GM18868 (cell line): Measurements from ENCODE around the gene PWWP2A.
"Not testable (repeated sequence)": the region's sequence is repeated elsewhere in the genome, so short reads cannot be mapped to it uniquely, and the experiment has no call there.

Experiments used
- ATAC-seq: cut with Tn5 transposase; IDR thresholded peaks from one replicate; pipeline ENCODE4 v1.9.1; 2021; ENCODE audit warnings: mild to moderate bottlenecking, moderate library complexity; ENCODE audit not compliant: unreplicated experiment

The PWWP2A gene

GRCh38 chr5:160081495-160081894 is 37.8 kb downstream of the PWWP2A start:
- ATAC-seq: no peak

DNA sequence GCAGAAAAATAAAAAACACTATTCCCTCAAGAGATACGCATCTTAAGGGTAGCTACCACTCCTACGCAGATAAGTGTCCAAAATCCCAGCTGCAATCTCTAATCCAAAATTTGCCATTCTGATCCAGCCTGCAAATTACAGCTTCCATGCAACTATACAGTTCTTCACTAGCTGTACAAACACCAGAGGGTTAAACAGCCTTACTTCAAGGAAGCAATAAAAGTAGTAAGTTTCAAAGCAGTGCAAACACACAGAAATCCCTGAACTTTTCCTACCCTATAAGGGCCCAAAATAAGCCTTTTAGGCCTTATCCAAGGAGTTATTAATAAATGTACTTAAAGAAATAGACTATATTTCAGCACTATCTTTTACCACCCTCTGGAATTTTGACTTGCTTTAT is 39.5 kb downstream of the PWWP2A start:
- no peak for ATAC-seq

GRCh38 chr5:160076997-160077396 is 42.3 kb downstream of the PWWP2A start:
- ATAC-seq: no peak

DNA sequence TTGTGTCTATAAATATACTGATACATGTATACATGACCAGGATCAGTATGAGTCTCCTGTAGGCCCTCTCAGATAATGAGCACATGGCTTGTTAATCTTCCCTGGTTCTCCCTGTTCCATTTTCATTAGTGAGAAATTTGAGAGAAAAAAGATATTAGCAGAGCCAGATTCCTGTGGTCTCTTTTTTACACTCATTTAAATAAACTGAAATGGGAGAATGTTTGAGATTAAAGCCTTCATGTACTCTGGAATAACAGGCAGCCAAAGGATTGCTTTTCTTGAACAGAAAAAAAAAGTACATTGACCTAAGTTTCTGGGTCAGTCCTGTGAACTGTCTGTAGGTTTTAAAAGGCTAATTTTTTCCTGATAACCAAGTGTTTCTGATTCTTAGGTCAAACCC is 44.2 kb downstream of the PWWP2A start:
- ATAC-seq: no peak

DNA sequence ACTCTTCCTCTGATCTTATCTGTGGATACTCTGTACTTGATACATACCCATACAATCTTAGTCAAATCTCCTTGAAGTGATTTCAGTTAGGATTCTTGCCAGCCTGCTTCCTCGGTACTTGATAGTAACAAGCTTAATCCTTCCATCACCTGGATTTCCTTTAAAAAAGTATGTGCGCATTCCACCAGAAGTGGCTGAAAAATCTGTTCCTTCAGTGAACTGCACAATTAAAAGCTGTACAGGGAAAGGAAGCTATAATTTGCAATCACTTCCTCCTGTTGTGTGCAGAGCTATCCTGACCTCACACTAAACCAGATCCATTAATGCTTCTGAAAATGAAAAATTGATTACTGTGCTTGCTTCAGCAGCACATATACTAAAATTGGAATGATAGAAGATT is 47.3 kb downstream of the PWWP2A start:
- no peak for ATAC-seq

GRCh38 chr5:160071516-160071915 is 47.7 kb downstream of the PWWP2A start:
- no peak for ATAC-seq

GRCh38 chr5:160069120-160069519 is 50.1 kb downstream of the PWWP2A start:
- not testable (repeated sequence) for ATAC-seq

GRCh38 chr5:160064995-160065614 is 54.1 kb downstream of the PWWP2A start:
- ATAC-seq: no peak

DNA sequence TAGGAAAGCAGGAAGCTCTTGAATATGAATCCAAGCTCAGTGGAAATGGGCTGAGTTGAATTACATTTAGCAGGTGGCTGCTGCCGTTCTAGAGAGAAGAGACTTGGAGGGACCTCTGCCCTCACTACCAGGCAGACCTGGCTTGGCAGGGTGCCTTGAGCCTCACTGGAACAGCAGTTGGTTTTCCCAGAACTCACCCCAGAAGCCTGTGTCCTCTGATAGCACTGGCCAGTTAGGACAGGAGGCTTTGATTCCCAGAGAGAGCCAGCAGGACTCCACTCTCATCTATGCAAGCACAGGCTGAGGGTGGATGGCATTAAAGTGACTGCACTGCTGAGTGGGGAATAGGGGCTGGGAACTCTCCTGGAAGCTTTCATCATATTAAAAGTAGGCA is 54.8 kb downstream of the PWWP2A start:
- ATAC-seq: no peak

DNA sequence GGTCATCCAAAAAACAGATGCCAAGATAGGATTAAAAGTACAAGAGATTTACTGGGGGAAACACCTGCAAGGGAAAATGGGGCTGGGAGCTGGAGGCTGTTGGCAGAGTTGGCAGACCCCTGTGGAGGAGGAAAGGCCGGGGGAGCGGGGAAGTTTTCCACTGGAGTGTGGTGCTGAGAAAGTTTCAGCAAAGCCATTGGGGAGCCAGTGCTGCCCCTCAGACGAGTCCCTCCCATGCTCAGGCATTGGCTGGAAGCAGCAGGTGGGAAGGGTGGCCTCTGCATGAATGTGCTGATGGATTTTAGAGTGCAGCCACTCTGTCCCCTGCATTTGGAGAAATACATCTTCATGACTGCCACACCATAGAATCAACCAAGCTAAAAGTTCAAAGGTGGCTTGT is 57.5 kb downstream of the PWWP2A start:
- ATAC-seq: no peak

DNA sequence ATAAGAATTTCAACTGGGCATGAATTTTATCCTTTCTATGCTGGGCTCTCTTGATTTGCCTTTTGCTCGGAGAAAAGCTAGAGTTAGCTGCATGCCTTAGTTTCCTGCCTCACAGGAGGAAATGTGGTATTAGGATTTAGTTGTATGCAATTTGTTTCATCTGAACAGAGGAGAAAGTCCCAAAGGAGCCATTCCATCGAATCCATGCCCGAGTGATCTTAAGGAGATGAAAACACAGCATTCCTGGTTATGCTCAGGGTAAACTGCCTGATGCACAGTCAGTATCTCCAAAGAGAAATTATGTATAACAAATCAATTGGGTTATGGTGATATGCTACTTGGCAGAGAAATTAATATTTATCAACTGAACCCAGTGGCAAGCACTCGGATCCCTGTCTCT is 59.2 kb downstream of the PWWP2A start:
- no peak for ATAC-seq

DNA sequence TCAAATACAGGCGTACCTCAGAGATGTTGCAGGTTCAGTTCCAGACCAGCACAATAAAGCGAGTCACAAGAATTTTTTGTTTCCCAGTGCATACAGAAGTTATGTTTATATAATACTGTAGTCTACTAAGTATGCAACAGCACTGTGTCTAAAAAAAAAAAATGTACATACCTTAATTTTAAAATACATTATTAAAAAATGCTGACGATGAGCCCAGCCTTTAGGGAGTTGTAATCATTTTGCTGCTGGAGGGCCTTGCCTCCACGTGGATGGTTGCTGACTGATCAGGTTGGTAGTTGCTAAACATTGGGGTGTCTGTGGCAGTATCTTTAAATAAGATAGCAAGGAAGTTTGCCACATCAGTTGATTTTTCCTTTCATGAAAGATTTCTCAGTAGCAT is 62.0 kb downstream of the PWWP2A start:
- no peak for ATAC-seq

- no peak for ATAC-seq
Observed at GRCh38 chr5:160054831-160055230, 64.4 kb downstream of the PWWP2A start.

DNA sequence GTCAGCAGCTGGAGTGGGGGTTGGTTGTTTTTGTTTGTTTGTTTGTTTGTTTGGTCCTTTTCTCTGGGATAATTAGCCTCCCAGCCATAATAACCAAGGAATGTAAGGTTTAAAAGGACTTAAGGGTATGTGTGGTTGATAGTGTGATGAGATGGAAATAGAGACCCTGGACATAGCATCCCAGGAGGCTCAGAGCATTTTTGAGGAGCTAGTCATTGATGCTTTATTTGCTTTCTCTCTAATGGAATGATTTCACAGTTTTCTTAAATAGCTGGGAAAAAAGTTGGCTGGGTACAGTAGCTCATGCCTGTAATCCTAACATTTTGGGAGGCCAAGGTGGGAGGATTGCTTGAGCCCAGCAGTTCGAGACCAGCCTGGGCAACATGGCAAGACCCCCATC is 65.2 kb downstream of the PWWP2A start:
- ATAC-seq: no peak

DNA sequence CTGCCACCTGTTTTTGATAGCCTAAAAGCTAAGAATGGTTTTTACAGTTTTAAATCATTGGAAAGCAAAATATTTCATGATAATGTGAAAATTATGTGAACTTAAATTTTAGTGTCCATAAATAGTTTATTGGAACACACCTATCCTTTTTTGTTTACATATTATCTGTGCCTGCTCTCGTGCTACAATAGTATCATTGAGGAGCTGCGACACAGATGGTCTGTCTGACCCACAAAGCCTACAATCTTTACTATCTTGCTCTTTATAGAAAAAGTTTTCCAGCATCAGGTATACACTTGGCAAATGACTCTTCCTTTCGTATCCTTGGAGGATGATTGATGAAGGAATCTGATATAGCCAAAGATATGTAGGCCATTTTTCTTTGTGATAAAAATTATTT is 70.2 kb downstream of the PWWP2A start:
- ATAC-seq: no peak

DNA sequence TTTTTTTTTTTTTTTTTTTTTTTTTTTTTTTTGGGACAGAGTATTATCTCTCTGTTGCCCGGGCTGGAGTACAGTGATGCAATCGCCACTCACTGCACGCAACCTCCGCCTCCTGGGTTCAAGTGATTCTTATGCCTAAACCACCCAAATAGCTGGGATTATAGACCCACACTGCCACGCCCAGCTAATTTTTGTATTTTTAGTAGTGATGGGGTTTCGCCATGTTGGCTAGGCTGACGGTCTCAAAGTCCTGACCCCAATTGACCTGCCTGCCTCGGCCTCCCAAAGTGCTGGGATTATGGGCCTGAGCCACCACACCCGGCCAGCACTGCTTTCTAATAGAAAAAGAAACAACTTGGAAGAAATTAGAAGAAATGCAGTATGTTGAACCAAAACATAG is 71.1 kb downstream of the PWWP2A start:
- no peak for ATAC-seq

DNA sequence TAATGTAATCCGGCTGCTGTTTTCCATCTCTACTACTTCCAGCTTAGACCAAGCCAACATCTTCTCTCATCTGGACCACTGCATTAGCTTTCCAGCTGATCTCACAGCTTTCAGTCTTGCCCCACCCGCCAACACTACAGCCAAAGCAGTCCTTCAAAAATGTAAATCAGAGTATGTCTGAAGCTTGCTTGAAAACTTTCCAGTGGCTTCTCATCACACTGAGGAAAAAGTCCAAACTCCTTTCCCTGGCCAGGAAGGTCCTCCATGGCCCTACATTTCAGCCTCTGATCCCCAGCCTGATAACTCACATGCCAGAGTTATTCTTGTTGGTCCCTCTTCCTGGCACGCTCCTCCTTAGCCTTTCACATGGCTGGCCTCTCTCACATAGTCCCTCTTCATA is 71.8 kb downstream of the PWWP2A start:
- ATAC-seq: no peak

DNA sequence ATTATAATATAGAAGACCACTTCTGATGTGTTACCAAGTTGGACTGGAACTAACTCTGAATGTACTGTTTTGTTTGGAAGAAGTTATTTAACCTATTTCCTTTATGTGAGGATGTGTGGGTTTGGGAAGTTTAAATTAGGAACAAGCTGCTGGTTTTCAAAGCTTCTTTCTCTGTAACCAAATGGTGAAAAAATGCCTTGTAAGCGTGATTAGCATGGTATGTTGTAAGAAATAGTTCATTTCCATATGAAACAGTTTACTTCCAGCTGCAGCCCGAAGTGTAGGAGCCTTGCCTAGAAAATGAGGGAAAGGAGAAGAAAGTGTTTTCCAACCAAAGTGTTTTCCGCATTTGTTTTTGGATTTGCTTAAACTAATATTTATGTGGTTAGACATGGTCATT is 74.3 kb downstream of the PWWP2A start:
- no peak for ATAC-seq

DNA sequence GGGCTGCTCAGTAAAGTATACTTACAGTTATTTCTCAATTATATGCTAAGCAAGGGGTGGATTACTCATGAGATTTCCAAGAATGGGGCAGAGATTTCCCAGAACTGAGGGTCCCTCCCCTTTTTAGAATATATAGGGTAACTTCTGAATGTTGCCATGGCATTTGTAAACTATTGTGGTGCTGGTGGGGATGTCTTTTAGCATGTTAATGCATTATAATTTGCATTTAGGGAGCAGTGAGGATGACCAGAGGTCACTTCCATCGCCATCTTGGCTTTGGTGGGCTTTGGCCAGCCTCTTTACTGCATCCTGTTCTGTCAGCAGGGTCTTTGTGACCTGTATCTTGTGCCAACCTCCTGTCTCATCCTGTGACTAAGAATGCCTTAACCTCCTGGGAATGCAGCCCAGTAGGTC is 74.9 kb downstream of the PWWP2A start:
- ATAC-seq: no peak

DNA sequence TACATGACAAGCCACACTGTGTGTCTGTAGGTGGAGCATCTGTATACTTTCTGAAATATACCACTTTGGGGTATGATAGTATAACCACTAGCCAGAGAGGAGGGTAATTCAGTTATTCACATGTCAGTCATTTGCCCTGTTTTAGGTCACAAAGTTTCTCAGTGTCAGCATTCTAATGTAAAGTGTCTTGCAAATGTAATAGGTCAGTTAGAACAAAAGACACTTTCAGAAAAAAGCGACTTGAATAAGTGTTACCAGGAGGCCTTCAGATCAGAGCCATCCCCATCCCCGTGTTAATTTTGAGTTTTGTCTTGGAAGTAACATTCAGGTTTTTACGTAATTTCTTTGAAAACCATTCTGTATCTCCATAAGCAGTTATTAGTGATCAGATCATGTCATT is 76.6 kb downstream of the PWWP2A start:
- no peak for ATAC-seq
